Measurements from ENCODE around the gene MBP.

- TF ChIP-seq CTCF (IDR thresholded peaks at IDR 0.05; ENCODE audit: low read length) (no peak), EZH2 (IDR thresholded peaks at IDR 0.05; ENCODE audit: borderline replicate concordance, low read length) (no peak)
These were observed 62.7 kb downstream of the MBP start for GRCh38 chr18:77069931-77070330.
